HEK293 (cell line): ENCODE data around the gene TECPR2.
"Not testable (repeated sequence)": the region's sequence is repeated elsewhere in the genome, so short reads cannot be mapped to it uniquely, and the experiment has no call there.

Experiments
- CTCF ChIA-PET: fragments of 350-600 bp; formaldehyde crosslinking; extraction: SDS; loops from one replicate; lab custom pipeline; 2021; ENCODE audit warnings: antibody characterized with exemption; lab: Yijun Ruan, JAX
- POLR2A ChIA-PET: fragments of 300-600 bp; formaldehyde crosslinking; extraction: SDS; loops from one replicate; lab custom pipeline; 2020; ENCODE audit warnings: antibody characterized with exemption, inconsistent platforms; lab: Yijun Ruan, JAX
- H3K27ac ChIP-seq: fragments of 200-500 bp; sonication (Bioruptor generic); 2 replicates; pipeline ENCODE4 v1.5.1; 2014; ENCODE audit warnings: low read depth, low read length, control low read depth, inconsistent platforms; ENCODE audit errors: extremely low read depth
- H3K36me3 ChIP-seq, 2 experiments: fragments of 200-500 bp in 1 of 2; sonication (Bioruptor generic) in 1 of 2; 1 replicate in 1 of 2; 2 replicates in 1 of 2; pipeline ENCODE4 v1.5.1; 2014 to 2017; ENCODE audit warnings: inconsistent platforms in 2 of 2, low read length in 2 of 2; ENCODE audit not compliant: control insufficient read depth in 2 of 2, insufficient read depth in 1 of 2
- H3K4me1 ChIP-seq: fragments of 200-500 bp; sonication (Bioruptor generic); 2 replicates; pipeline ENCODE4 v1.5.1; 2014; ENCODE audit warnings: mild to moderate bottlenecking, low read length, inconsistent platforms; ENCODE audit not compliant: control insufficient read depth, insufficient read depth
- H3K4me3 ChIP-seq: 2 replicates; pipeline ENCODE4 v1.5.1; 2011; ENCODE audit warnings: low read depth, mild to moderate bottlenecking, control low read depth, low read length, moderate library complexity
- H3K9me3 ChIP-seq: fragments of 200-500 bp; sonication (Bioruptor generic); 2 replicates; pipeline ENCODE4 v1.5.1; 2014; ENCODE audit warnings: low read depth, low read length, inconsistent platforms; ENCODE audit not compliant: control insufficient read depth, insufficient read depth
- GFI1B ChIP-seq: fragments of 450-650 bp; formaldehyde crosslinking; IDR thresholded peaks from 2 replicates; pipeline ENCODE4 v1.5.1; 2016; ENCODE audit warnings: missing biosample characterization, missing genetic modification characterization
- GLI4 ChIP-seq: fragments of 450-650 bp; formaldehyde crosslinking; IDR thresholded peaks from 2 replicates; pipeline ENCODE4 v1.5.1; 2016; ENCODE audit warnings: missing biosample characterization, missing genetic modification characterization
- KLF10 ChIP-seq: fragments of 450-650 bp; IDR thresholded peaks from 2 replicates; pipeline ENCODE4 v1.5.1; 2018; ENCODE audit warnings: missing biosample characterization, mild to moderate bottlenecking, missing genetic modification characterization
- WT1 ChIP-seq: fragments of 450-650 bp; formaldehyde crosslinking; IDR thresholded peaks from 2 replicates; pipeline ENCODE4 v1.5.1; 2016; ENCODE audit warnings: missing biosample characterization, missing genetic modification characterization
- ZBTB11 ChIP-seq: fragments of 450-650 bp; formaldehyde crosslinking; conservative IDR thresholded peaks from 2 replicates; pipeline ENCODE4 v1.5.1; 2016; ENCODE audit warnings: low read depth, missing biosample characterization, missing genetic modification characterization
- ZBTB21 ChIP-seq: fragments of 450-650 bp; formaldehyde crosslinking; IDR thresholded peaks from 2 replicates; pipeline ENCODE4 v1.5.1; 2017; ENCODE audit warnings: missing biosample characterization, missing genetic modification characterization
- ZBTB49 ChIP-seq: fragments of 450-650 bp; formaldehyde crosslinking; IDR thresholded peaks from 2 replicates; pipeline ENCODE4 v1.5.1; 2016; ENCODE audit warnings: missing biosample characterization, missing genetic modification characterization, low read depth
- ZNF10 ChIP-seq: fragments of 450-650 bp; formaldehyde crosslinking; IDR thresholded peaks from 2 replicates; pipeline ENCODE4 v1.5.1; 2017; ENCODE audit warnings: missing biosample characterization, missing genetic modification characterization
- ZNF148 ChIP-seq: fragments of 450-650 bp; formaldehyde crosslinking; IDR thresholded peaks from 2 replicates; pipeline ENCODE4 v1.5.0; 2017; ENCODE audit warnings: missing biosample characterization, missing genetic modification characterization, borderline replicate concordance
- ZNF324 ChIP-seq: fragments of 450-650 bp; formaldehyde crosslinking; IDR thresholded peaks from 2 replicates; pipeline ENCODE4 v1.5.1; 2016; ENCODE audit warnings: missing biosample characterization, missing genetic modification characterization
- ZNF449 ChIP-seq: fragments of 450-650 bp; formaldehyde crosslinking; IDR thresholded peaks from 2 replicates; pipeline ENCODE4 v1.5.1; 2017; ENCODE audit warnings: missing biosample characterization, mild to moderate bottlenecking, missing genetic modification characterization, moderate library complexity
- ZNF626 ChIP-seq: fragments of 450-650 bp; sonication (Bioruptor Pico); formaldehyde crosslinking; IDR thresholded peaks from 2 replicates; pipeline ENCODE4 v1.5.1; 2018; ENCODE audit warnings: missing biosample characterization, missing genetic modification characterization, inconsistent platforms
- ZNF837 ChIP-seq: fragments of 450-650 bp; formaldehyde crosslinking; IDR thresholded peaks from 2 replicates; pipeline ENCODE4 v1.5.1; 2016; ENCODE audit warnings: missing biosample characterization, missing genetic modification characterization
- ZNF843 ChIP-seq: fragments of 450-650 bp; formaldehyde crosslinking; IDR thresholded peaks from 2 replicates; pipeline ENCODE4 v1.5.1; 2016; ENCODE audit warnings: missing biosample characterization, missing genetic modification characterization
- ZSCAN16 ChIP-seq: fragments of 450-650 bp; formaldehyde crosslinking; IDR thresholded peaks from 2 replicates; pipeline ENCODE4 v1.5.1; 2016; ENCODE audit warnings: missing biosample characterization, missing genetic modification characterization
- ZSCAN18 ChIP-seq: fragments of 450-650 bp; formaldehyde crosslinking; IDR thresholded peaks from 2 replicates; pipeline ENCODE4 v1.5.1; 2016; ENCODE audit warnings: missing biosample characterization, missing genetic modification characterization
- TF ChIP-seq, protein P1 (sequence below): fragments of 450-650 bp; formaldehyde crosslinking; IDR thresholded peaks from 2 replicates; pipeline ENCODE4 v1.5.1; 2017; ENCODE audit warnings: missing biosample characterization, missing genetic modification characterization

Gene TECPR2

DNA sequence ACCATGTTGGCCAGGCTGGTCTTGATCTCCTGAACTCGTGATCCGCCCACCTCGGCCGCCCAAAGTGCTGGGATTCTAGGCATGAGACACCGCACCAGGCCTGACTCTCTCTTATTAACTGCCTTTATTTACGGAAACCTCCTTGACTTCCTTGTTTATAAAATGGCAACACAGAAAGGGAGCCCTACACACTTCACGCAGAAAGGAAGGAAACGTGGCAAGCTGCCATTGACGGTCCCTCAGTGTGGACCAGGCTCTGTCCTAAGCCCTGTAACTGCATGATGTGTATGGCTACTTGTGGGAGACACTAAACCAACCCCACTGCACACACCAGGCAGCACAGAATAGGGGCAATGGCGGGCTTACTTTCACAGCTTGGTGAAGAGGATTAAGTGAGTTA lies 11.7 kb upstream of the TECPR2 start:
- no peak overlapping the region for H3K4me3 ChIP-seq
- CTCF ChIA-PET = no interaction called here
- TF ChIP-seq GLI4 = no peak
- no peak for TF ChIP-seq WT1
- TF ChIP-seq, protein P1, sequence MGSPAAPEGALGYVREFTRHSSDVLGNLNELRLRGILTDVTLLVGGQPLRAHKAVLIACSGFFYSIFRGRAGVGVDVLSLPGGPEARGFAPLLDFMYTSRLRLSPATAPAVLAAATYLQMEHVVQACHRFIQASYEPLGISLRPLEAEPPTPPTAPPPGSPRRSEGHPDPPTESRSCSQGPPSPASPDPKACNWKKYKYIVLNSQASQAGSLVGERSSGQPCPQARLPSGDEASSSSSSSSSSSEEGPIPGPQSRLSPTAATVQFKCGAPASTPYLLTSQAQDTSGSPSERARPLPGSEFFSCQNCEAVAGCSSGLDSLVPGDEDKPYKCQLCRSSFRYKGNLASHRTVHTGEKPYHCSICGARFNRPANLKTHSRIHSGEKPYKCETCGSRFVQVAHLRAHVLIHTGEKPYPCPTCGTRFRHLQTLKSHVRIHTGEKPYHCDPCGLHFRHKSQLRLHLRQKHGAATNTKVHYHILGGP (tag by site-specific recombination) = no peak
- TF ChIP-seq, all 188 proteins: peak for 0
- Histone ChIP-seq H3K36me3 (peaks cover 44 to 73% of the 10 kb centered on the region in 2 experiments; a peak in 2 of 3 replicates), H3K27ac (no peak overlapping the region), H3K9me3 (no peaks in the 10 kb centered on the region), H3K4me1 (no peaks in the 10 kb centered on the region)
- POLR2A ChIA-PET = interaction anchor here (1.2 kb wide), 1 partner anchor 12 kb away, joined by 7 read pairs; the partner anchor contains the start of genes CINP and TECPR2

DNA sequence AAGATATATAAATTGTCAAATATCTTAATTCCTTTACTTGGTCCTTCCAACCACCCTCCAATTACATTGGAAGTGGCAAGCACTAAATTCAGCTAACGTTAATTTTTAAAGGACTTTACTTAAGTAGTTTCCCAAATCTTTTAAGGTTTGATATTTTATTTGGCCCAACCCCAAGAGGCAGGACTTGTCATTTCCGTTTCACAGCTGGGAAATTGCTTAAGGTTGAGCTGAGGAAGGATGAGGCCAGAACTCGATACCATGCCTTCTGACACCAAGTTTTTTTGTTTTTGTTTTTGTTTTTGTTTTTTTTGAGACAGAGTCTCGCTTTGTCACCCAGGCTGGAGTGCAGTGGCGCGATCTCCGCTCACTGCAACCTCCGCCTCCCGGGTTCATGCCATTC lies 11.1 kb upstream of the TECPR2 start:
- H3K4me3 ChIP-seq, H3K4me1 ChIP-seq, CTCF ChIA-PET, H3K27ac ChIP-seq, H3K9me3 ChIP-seq: not testable (repeated sequence)
- POLR2A ChIA-PET = interaction anchor here (0.6 to 1.4 kb wide), 2 partner anchors 11 to 380 kb away, joined by 3 to 4 read pairs; partner anchors contain the start of genes CINP and TECPR2
- peaks cover 44 to 78% of the 10 kb centered on the region in 2 experiments; a peak in 2 of 3 replicates for H3K36me3 ChIP-seq

DNA sequence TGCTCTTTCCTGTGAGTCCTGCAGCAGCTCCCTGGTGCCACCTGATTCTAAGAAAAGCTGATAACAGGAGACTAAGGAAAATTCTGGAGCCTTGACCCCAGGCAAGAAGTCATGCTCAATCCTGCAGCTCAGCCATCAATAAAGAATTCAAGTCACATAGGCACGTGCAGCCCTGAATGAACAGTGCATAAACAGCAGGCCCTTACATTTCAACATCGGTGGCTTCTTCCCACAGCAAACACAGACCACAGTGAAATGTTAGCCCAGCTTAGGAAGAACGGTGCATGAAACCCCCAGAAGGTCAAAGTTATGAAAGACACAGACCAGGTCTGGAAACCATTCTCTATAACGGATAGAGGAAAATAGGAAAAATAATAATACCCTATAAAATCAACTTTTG lies 10.5 kb upstream of the TECPR2 start:
- ChIA-PET POLR2A (interaction anchor here (0.6 to 1.4 kb wide), 2 partner anchors 10 to 381 kb away, joined by 3 to 4 read pairs; partner anchors contain the start of genes CINP and TECPR2), CTCF (no interaction called here)
- Histone ChIP-seq H3K4me3 (no peak overlapping the region), H3K36me3 (peaks cover 40 to 77% of the 10 kb centered on the region in 2 experiments; a peak in 2 of 3 replicates), H3K9me3 (no peaks in the 10 kb centered on the region), H3K27ac (no peak overlapping the region), H3K4me1 (no peaks in the 10 kb centered on the region)
- TF ChIP-seq ZSCAN16 = no peak
- no peak for TF ChIP-seq GFI1B (tag by site-specific recombination)
- no peak for TF ChIP-seq ZNF837 (tag by site-specific recombination)
- TF ChIP-seq ZNF10 (tag by site-specific recombination) = no peak
- no peak for TF ChIP-seq ZNF324 (tag by site-specific recombination)
- no peak for TF ChIP-seq KLF10 (tag by site-specific recombination)
- no peak for TF ChIP-seq ZNF148 (tag by site-specific recombination)
- no peak for TF ChIP-seq ZNF626 (tag by site-specific recombination)
- no peak for TF ChIP-seq ZBTB49
- TF ChIP-seq ZNF449 (tag by site-specific recombination) = no peak
- no peak for TF ChIP-seq ZSCAN18 (tag by site-specific recombination)
- TF ChIP-seq ZNF843 = no peak
- TF ChIP-seq ZBTB21 (tag by site-specific recombination) = no peak
- TF ChIP-seq ZBTB11 (tag by site-specific recombination) = no peak
